Activated CD8-positive, alpha-beta T cell treated with anti-CD3 and anti-CD28 coated beads for 36 hours (primary cell): ENCODE measurements around the gene TMEM179B. TPM values are rescaled to one million over a fixed set of nuclear protein-coding genes. Genes with fewer than 3 reads are reported as not detected.

Experiments
- ATAC-seq: fragments of 200-7000 bp; cut with Tn5 transposase; one replicate; pipeline ENCODE4 v1.10.0; 2021; ENCODE audit warnings: mild to moderate bottlenecking, moderate library complexity
- CTCF ChIA-PET: fragments of 350-600 bp; sonication (Branson Sonifier 250); formaldehyde crosslinking; loops from one replicate; lab custom pipeline; 2021; ENCODE audit warnings: antibody characterized with exemption; lab: Charles Lee
- POLR2A ChIA-PET: fragments of 350-600 bp; sonication (Branson Sonifier 250); formaldehyde crosslinking; loops from one replicate; lab custom pipeline; 2021; ENCODE audit warnings: antibody characterized with exemption; lab: Charles Lee
- DNase-seq: peaks from one replicate; pipeline ENCODE4 v3.0.0-alpha.2; 2020
- H3K27ac Mint-ChIP-seq: one replicate; pipeline ENCODE4 v1.8.0; 2021; ENCODE audit warnings: mild to moderate bottlenecking, mixed read lengths
- H3K27me3 Mint-ChIP-seq: one replicate; pipeline ENCODE4 v1.8.0; 2021; ENCODE audit warnings: mixed read lengths
- H3K36me3 Mint-ChIP-seq: one replicate; pipeline ENCODE4 v1.8.0; 2021; ENCODE audit warnings: low read depth, mixed read lengths
- H3K4me1 Mint-ChIP-seq: one replicate; pipeline ENCODE4 v1.8.0; 2021; ENCODE audit warnings: low read depth, mixed read lengths
- H3K4me3 Mint-ChIP-seq: one replicate; pipeline ENCODE4 v1.8.0; 2021; ENCODE audit warnings: mild to moderate bottlenecking, moderate library complexity, mixed read lengths
- H3K9me3 Mint-ChIP-seq: one replicate; pipeline ENCODE4 v1.8.0; 2021; ENCODE audit warnings: mixed read lengths
- intact Hi-C: fragments of 100-400 bp; cut with micrococcal nuclease; formaldehyde crosslinking; loops from one replicate; pipeline ENCODE4 v1.10.0; 2022
- total RNA-seq, 2 experiments: library from RNA; stranded (reverse); gene quantifications; one replicate each; pipeline ENCODE4 v1.2.3, GENCODE V29; 2021
- TF ChIP-seq, protein P1 (sequence below): fragments of 200-600 bp; IDR thresholded peaks from one replicate; pipeline ENCODE4 v1.8.0; 2022; ENCODE audit warnings: antibody characterized with exemption, mild to moderate bottlenecking

The TMEM179B gene
- total RNA-seq, 2 experiments from 2014 or later, result 18.6 to 19.5 TPM

GRCh38 chr11:62830904-62831519, 43.8 kb downstream of the TMEM179B start:
- Mint-ChIP-seq H3K27ac (peak overlapping the region; percentile 95), H3K36me3 (peaks cover 25% of the 10 kb centered on the region), H3K9me3 (no peaks in the 10 kb centered on the region), H3K4me3 (peak overlapping the region; percentile 88), H3K4me1 (peaks cover 41% of the 10 kb centered on the region), H3K27me3 (no peaks in the 10 kb centered on the region)
- ATAC-seq (no peak), DNase-seq (peak; percentile 44)
- TF ChIP-seq, protein P1, sequence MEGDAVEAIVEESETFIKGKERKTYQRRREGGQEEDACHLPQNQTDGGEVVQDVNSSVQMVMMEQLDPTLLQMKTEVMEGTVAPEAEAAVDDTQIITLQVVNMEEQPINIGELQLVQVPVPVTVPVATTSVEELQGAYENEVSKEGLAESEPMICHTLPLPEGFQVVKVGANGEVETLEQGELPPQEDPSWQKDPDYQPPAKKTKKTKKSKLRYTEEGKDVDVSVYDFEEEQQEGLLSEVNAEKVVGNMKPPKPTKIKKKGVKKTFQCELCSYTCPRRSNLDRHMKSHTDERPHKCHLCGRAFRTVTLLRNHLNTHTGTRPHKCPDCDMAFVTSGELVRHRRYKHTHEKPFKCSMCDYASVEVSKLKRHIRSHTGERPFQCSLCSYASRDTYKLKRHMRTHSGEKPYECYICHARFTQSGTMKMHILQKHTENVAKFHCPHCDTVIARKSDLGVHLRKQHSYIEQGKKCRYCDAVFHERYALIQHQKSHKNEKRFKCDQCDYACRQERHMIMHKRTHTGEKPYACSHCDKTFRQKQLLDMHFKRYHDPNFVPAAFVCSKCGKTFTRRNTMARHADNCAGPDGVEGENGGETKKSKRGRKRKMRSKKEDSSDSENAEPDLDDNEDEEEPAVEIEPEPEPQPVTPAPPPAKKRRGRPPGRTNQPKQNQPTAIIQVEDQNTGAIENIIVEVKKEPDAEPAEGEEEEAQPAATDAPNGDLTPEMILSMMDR, result no peak
- ChIA-PET CTCF (interaction anchor here (0.9 to 4.6 kb wide), 7 partner anchors 10 to 240 kb away, joined by 3 to 34 read pairs (median 4); partner anchors contain the start of genes NXF1, TMEM179B and TUT1), POLR2A (interaction anchor here (1.0 to 17.2 kb wide), 11 partner anchors 10 to 50 kb away, joined by 4 to 997 read pairs (median 9); partner anchors contain the start of genes NXF1, SLC3A2 and TMEM179B)
- intact Hi-C loops, result loop anchor here (5.0 kb wide), 1 partner anchor 44 kb away; the partner anchor contains the start of gene TMEM179B

- H3K4me1 Mint-ChIP-seq, result peaks cover 47% of the 10 kb centered on the region
- no peaks in the 10 kb centered on the region for H3K9me3 Mint-ChIP-seq
- POLR2A ChIA-PET, result interaction anchor here (0.5 to 17.2 kb wide), 22 partner anchors 8 to 166 kb away, joined by 3 to 997 read pairs (median 6); partner anchors contain the start of genes HNRNPUL2, NXF1, SLC3A2 and TMEM179B
- peaks cover 28% of the 10 kb centered on the region for H3K36me3 Mint-ChIP-seq
- peak within 1 kb of the TSS; percentile 95 for H3K27ac Mint-ChIP-seq
- peak within 1 kb of the TSS; percentile 88 for H3K4me3 Mint-ChIP-seq
- ATAC-seq, result peak; percentile 95
- peak; percentile 100 for DNase-seq
- CTCF ChIA-PET, result interaction anchor here (0.7 to 1.8 kb wide), 6 partner anchors 9 to 240 kb away, joined by 3 to 17 read pairs (median 4); partner anchors contain the start of genes NXF1, TMEM179B and TUT1
- no peaks in the 10 kb centered on the region for H3K27me3 Mint-ChIP-seq
- TF ChIP-seq, protein P1, result no peak
- intact Hi-C loops, result loop anchor here (5.0 kb wide), 1 partner anchor 44 kb away; the partner anchor contains the start of gene TMEM179B
Observed at GRCh38 chr11:62831520-62832335, 44.5 kb downstream of the TMEM179B start, which contains the start of gene STX5. Gene STX5 (minus strand): TSS chr11:62832051. CDS start chr11:62831243, 808 bp downstream.

GRCh38 chr11:62832336-62833234, 45.4 kb downstream of the TMEM179B start, which contains the start of gene TEX54:
Gene TEX54 (minus strand): TSS chr11:62832841.
- Mint-ChIP-seq H3K27ac (peak within 1 kb of the TSS; percentile 95), H3K27me3 (no peaks in the 10 kb centered on the region), H3K4me1 (peaks cover 52% of the 10 kb centered on the region), H3K36me3 (peaks cover 27% of the 10 kb centered on the region), H3K4me3 (peak within 1 kb of the TSS; percentile 88), H3K9me3 (no peaks in the 10 kb centered on the region)
- CTCF ChIA-PET, result interaction anchor here (0.8 to 1.8 kb wide), 3 partner anchors 9 to 46 kb away, joined by 3 to 17 read pairs (median 6); partner anchors contain the start of gene TMEM179B
- TF ChIP-seq, protein P1, result no peak
- POLR2A ChIA-PET, result interaction anchor here (0.5 to 17.2 kb wide), 28 partner anchors 8 to 166 kb away, joined by 3 to 997 read pairs (median 6); partner anchors contain the start of genes HNRNPUL2, NXF1, SLC3A2 and TAF6L
- intact Hi-C loops, result loop anchor here (5.0 kb wide), 1 partner anchor 45 kb away; the partner anchor contains the start of gene TMEM179B
- ATAC-seq (peak; percentile 1), DNase-seq (no peak)

DNA sequence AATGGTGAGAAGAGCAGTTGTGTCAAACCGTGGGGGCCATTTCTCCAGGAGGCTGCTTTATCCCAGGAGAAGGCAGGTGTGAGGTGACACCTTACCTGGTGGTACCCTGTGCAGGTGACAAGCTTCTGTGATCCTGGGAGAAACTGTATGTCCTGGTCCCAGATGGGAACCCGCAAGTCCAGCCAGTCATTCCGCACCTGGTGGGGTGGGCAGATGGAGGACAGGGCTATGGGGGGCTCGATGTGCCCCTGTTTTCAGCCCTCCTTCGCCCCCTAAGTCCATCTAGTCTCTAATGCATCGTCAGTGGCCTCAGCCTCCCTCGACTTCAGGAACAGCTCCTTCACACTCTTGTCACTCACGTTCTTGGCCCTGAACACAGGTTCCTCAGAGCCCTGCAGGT, 48.1 kb downstream of the TMEM179B start:
- Mint-ChIP-seq H3K27ac (no peak overlapping the region), H3K4me1 (peaks cover 53% of the 10 kb centered on the region), H3K36me3 (peaks cover 35% of the 10 kb centered on the region), H3K4me3 (no peak overlapping the region), H3K9me3 (no peaks in the 10 kb centered on the region), H3K27me3 (no peaks in the 10 kb centered on the region)
- ChIA-PET CTCF (interaction anchor here (2.0 kb wide), 1 partner anchor 49 kb away, joined by 6 read pairs; no protein-coding TSS in a partner anchor), POLR2A (interaction anchor here (0.8 to 17.2 kb wide), 7 partner anchors 8 to 244 kb away, joined by 3 to 997 read pairs (median 6); partner anchors contain the start of genes SLC3A2 and TUT1)
- no peak for ATAC-seq
- no peak for DNase-seq
- TF ChIP-seq, protein P1, result no peak
- intact Hi-C loops, result no loop called here
